ENCODE results near the gene SEC16A.
"Not testable (repeated sequence)": the region's sequence is repeated elsewhere in the genome, so short reads cannot be mapped to it uniquely, and the experiment has no call there.

SEC16A gene

GRCh38 chr9:136418182-136419091 lies 64.4 kb downstream of the SEC16A start:
- H3K36me3 ChIP-seq (ENCODE audit: control insufficient read depth in 1 of 2, insufficient read depth in 2 of 2, low read length in 2 of 2), result peaks cover 53 to 91% of the 10 kb centered on the region in 2 donors

DNA sequence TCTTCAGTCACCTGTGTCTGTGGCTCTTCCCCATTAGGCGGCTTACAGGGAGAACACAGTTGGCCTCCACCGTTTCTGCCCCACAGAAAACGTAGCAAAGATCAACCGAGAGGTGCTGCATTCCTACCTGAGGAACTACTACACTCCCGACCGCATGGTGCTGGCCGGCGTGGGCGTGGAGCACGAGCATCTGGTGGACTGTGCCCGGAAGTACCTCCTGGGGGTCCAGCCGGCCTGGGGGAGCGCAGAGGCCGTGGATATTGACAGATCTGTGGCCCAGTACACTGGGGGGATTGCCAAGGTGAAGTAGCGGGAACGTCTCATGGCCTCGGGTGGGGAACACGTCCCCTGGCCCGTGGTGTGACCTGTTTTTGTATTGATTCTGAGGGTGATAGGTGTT lies 65.9 kb downstream of the SEC16A start:
- Histone ChIP-seq H3K27me3 (ENCODE audit: low read depth, low read length) (no peaks in the 10 kb centered on the region), H3K4me1 (ENCODE audit: control insufficient read depth in 1 of 2, insufficient read depth in 2 of 2, low read length in 2 of 2) (peaks cover 0 to 7% of the 10 kb centered on the region in 2 donors), H3K27ac (ENCODE audit: low read length) (no peak overlapping the region), H3K9me3 (ENCODE audit: control insufficient read depth in 1 of 2, low read length in 2 of 2) (no peaks in the 10 kb centered on the region), H3K4me3 (ENCODE audit: low read depth in 1 of 2, low read length in 2 of 2) (no peak overlapping the region), H3K36me3 (ENCODE audit: control insufficient read depth in 1 of 2, insufficient read depth in 2 of 2, low read length in 2 of 2) (peaks cover 49 to 84% of the 10 kb centered on the region in 2 donors)

More at GRCh38 chr9:136418182-136419091, 64.4 kb downstream of the SEC16A start:
- Histone ChIP-seq H3K9me3 (ENCODE audit: control insufficient read depth in 1 of 2, low read length in 2 of 2) (no peaks in the 10 kb centered on the region), H3K27ac (ENCODE audit: low read length) (no peak overlapping the region), H3K27me3 (ENCODE audit: low read depth, low read length) (no peaks in the 10 kb centered on the region), H3K4me3 (ENCODE audit: low read depth in 1 of 2, low read length in 2 of 2) (no peak overlapping the region), H3K4me1 (ENCODE audit: control insufficient read depth in 1 of 2, insufficient read depth in 2 of 2, low read length in 2 of 2) (no peaks in the 10 kb centered on the region)

GRCh38 chr9:136416427-136416826 lies 66.4 kb downstream of the SEC16A start:
- Histone ChIP-seq H3K36me3 (ENCODE audit: control insufficient read depth in 1 of 2, insufficient read depth in 2 of 2, low read length in 2 of 2) (peaks cover 49 to 80% of the 10 kb centered on the region in 2 donors), H3K9me3 (ENCODE audit: control insufficient read depth in 1 of 2, low read length in 2 of 2) (no peaks in the 10 kb centered on the region), H3K4me1 (ENCODE audit: control insufficient read depth in 1 of 2, insufficient read depth in 2 of 2, low read length in 2 of 2) (peaks cover 3 to 12% of the 10 kb centered on the region in 2 donors), H3K27me3 (ENCODE audit: low read depth, low read length) (no peaks in the 10 kb centered on the region), H3K27ac (ENCODE audit: low read length) (no peak overlapping the region), H3K4me3 (ENCODE audit: low read depth in 1 of 2, low read length in 2 of 2) (no peak overlapping the region)

- no peak overlapping the region for H3K27ac ChIP-seq (ENCODE audit: low read length)
- H3K27me3 ChIP-seq (ENCODE audit: low read depth, low read length), result no peaks in the 10 kb centered on the region
- H3K9me3 ChIP-seq (ENCODE audit: control insufficient read depth in 1 of 2, low read length in 2 of 2), result no peaks in the 10 kb centered on the region
- no peak overlapping the region for H3K4me3 ChIP-seq (ENCODE audit: low read depth in 1 of 2, low read length in 2 of 2)
- peaks cover 31 to 53% of the 10 kb centered on the region in 2 donors for H3K36me3 ChIP-seq (ENCODE audit: control insufficient read depth in 1 of 2, insufficient read depth in 2 of 2, low read length in 2 of 2)
- H3K4me1 ChIP-seq (ENCODE audit: control insufficient read depth in 1 of 2, insufficient read depth in 2 of 2, low read length in 2 of 2), result peaks cover 8 to 29% of the 10 kb centered on the region in 2 donors
Observed at GRCh38 chr9:136412962-136413361, 69.9 kb downstream of the SEC16A start.

DNA sequence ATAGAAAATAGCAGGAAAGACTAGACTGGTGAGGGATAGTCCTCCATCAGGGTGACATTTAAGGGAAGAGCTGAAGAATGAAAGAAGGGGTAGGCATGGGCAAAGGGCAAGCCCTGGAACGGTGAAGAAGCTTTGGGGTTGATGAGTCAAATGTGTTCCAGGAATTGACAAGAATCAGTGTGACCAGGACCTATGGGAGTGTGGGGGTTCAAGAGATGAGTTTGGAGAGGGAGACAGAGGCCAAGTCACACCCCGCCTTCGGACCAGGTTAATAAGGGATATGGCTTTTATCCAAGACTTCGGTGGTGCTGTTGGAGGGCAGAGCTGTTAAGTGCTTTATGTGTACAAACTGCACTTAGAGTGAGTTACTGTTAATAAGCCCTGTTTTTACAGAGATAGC lies 71.5 kb downstream of the SEC16A start:
- H3K4me1 ChIP-seq (ENCODE audit: control insufficient read depth in 1 of 2, insufficient read depth in 2 of 2, low read length in 2 of 2), result peaks cover 8 to 29% of the 10 kb centered on the region in 2 donors
- H3K36me3 ChIP-seq (ENCODE audit: control insufficient read depth in 1 of 2, insufficient read depth in 2 of 2, low read length in 2 of 2), result peaks cover 22 to 48% of the 10 kb centered on the region in 2 donors
- no peaks in the 10 kb centered on the region for H3K27me3 ChIP-seq (ENCODE audit: low read depth, low read length)
- H3K27ac ChIP-seq (ENCODE audit: low read length), result peak overlapping the region; percentile 74
- H3K4me3 ChIP-seq (ENCODE audit: low read depth in 1 of 2, low read length in 2 of 2), result peak overlapping the region; percentile 88 to 99
- no peaks in the 10 kb centered on the region for H3K9me3 ChIP-seq (ENCODE audit: control insufficient read depth in 1 of 2, low read length in 2 of 2)

- Histone ChIP-seq H3K36me3 (ENCODE audit: control insufficient read depth in 1 of 2, insufficient read depth in 2 of 2, low read length in 2 of 2) (peaks cover 19 to 46% of the 10 kb centered on the region in 2 donors), H3K27me3 (ENCODE audit: low read depth, low read length) (no peaks in the 10 kb centered on the region), H3K27ac (ENCODE audit: low read length) (peak within 1 kb of the TSS; percentile 74), H3K9me3 (ENCODE audit: control insufficient read depth in 1 of 2, low read length in 2 of 2) (no peaks in the 10 kb centered on the region), H3K4me1 (ENCODE audit: control insufficient read depth in 1 of 2, insufficient read depth in 2 of 2, low read length in 2 of 2) (peaks cover 8 to 29% of the 10 kb centered on the region in 2 donors), H3K4me3 (ENCODE audit: low read depth in 1 of 2, low read length in 2 of 2) (peak within 1 kb of the TSS; percentile 88 to 99)
Observed at GRCh38 chr9:136410500-136411287, 72.1 kb downstream of the SEC16A start, which contains the start of the genes ENTR1 and PMPCA. TSS of gene ENTR1 (minus strand) at chr9:136410614. CDS start at chr9:136410397, 217 bp downstream. TSS of gene PMPCA (plus strand) at chr9:136410658. CDS start at chr9:136410669, 11 bp downstream.

DNA sequence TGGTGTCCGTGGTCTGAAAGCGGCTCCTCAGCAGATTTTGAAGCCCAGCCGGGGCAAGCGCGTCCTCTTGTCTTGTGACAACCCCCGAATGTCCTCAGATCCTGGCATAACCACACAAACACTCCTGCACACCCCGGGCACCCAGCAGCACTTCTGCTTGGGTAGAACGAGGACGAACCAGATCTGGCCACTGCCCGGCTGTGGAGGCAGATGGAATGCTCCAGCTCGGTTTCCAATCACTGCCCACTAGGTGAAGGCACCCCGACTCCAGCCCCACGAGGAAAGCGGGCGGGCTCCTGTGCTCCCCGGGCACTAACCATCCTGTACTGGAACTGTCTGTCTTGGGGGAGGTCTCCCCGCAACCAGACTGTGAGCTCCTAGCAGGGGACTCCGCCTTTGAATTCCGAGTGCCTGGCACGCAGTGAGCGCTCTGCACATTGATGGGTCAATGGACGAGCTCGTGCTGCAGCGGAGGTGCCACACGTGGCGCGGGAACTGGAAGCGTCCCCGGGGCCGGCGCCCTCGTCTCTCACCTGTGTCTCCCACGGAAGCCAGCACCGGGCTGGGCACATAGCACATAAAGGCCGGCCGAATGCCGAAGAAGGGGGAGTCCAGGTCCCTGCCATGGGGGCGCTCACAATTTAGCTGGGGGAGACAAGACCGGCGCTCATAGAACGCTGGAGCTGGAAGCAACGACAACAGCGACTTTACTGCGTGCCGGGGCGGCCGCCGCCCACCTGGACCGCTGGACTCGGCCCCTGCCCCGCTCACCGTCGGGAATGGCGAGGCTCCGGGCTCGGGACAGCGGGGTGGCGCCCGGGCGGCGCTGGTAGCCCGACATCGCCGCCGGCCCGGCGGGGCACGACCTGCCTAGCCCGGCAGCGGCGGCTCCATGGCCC lies 73.0 kb downstream of the SEC16A start:
- peak overlapping the region; percentile 70 to 99 for H3K4me3 ChIP-seq (ENCODE audit: low read depth in 1 of 2, low read length in 2 of 2)
- H3K9me3 ChIP-seq (ENCODE audit: control insufficient read depth in 1 of 2, low read length in 2 of 2), result no peaks in the 10 kb centered on the region
- H3K36me3 ChIP-seq (ENCODE audit: control insufficient read depth in 1 of 2, insufficient read depth in 2 of 2, low read length in 2 of 2), result peaks cover 22 to 46% of the 10 kb centered on the region in 2 donors
- H3K4me1 ChIP-seq (ENCODE audit: control insufficient read depth in 1 of 2, insufficient read depth in 2 of 2, low read length in 2 of 2), result peaks cover 8 to 29% of the 10 kb centered on the region in 2 donors
- H3K27me3 ChIP-seq (ENCODE audit: low read depth, low read length), result no peaks in the 10 kb centered on the region
- H3K27ac ChIP-seq (ENCODE audit: low read length), result no peak overlapping the region

DNA sequence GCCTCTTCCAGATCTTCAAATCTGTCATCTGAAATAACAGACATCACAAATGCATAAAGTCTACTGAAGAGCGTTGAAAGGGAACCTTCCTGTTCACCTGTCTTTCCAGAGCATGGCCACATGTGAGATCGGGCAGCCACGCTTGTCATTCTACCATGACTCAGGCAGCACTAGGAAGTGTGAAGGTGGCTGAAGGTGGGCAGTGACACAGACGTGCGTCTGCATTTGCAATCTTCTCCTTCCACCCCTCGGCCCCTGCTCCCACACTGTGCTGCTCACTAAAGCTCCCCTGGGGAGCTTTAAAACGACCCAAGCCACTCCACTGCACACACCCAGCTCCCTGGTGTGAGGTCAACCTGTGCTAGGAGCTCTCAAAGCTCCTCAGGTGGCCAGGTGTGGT lies 74.9 kb downstream of the SEC16A start:
- Histone ChIP-seq H3K27ac (ENCODE audit: low read length) (no peak overlapping the region), H3K4me1 (ENCODE audit: control insufficient read depth in 1 of 2, insufficient read depth in 2 of 2, low read length in 2 of 2) (peaks cover 8 to 27% of the 10 kb centered on the region in 2 donors), H3K27me3 (ENCODE audit: low read depth, low read length) (no peaks in the 10 kb centered on the region), H3K4me3 (ENCODE audit: low read depth in 1 of 2, low read length in 2 of 2) (no peak overlapping the region), H3K9me3 (ENCODE audit: control insufficient read depth in 1 of 2, low read length in 2 of 2) (no peaks in the 10 kb centered on the region), H3K36me3 (ENCODE audit: control insufficient read depth in 1 of 2, insufficient read depth in 2 of 2, low read length in 2 of 2) (peaks cover 6 to 40% of the 10 kb centered on the region in 2 donors)

DNA sequence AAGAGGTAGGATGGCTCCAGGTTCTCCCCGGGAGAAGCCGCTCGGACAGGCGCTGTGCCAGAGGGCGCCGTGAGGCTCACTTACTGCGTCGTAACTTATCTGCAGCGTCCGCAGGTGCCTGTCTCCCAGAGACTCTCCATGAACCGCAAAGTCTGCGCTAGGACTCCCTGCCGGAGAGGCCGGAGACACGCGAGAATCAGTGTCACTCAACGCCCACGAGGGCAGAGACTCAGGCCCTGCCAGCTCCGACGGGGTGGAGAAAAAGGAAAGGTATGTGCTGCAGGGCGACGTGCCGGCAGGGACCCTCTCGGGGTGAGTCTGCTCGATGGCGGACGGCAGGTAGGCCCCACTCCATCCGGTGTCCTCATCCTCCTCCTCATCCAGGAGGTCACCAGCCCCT lies 75.8 kb downstream of the SEC16A start:
- not testable (repeated sequence) for H3K27me3 ChIP-seq (ENCODE audit: low read depth, low read length); H3K9me3 ChIP-seq (ENCODE audit: control insufficient read depth in 1 of 2, low read length in 2 of 2); H3K27ac ChIP-seq (ENCODE audit: low read length); H3K4me3 ChIP-seq (ENCODE audit: low read depth in 1 of 2, low read length in 2 of 2)
- peaks cover 8 to 24% of the 10 kb centered on the region in 2 donors for H3K4me1 ChIP-seq (ENCODE audit: control insufficient read depth in 1 of 2, insufficient read depth in 2 of 2, low read length in 2 of 2)
- peaks cover 6 to 36% of the 10 kb centered on the region in 2 donors for H3K36me3 ChIP-seq (ENCODE audit: control insufficient read depth in 1 of 2, insufficient read depth in 2 of 2, low read length in 2 of 2)

- peaks cover 6 to 36% of the 10 kb centered on the region in 2 donors for H3K36me3 ChIP-seq (ENCODE audit: control insufficient read depth in 1 of 2, insufficient read depth in 2 of 2, low read length in 2 of 2)
- H3K27me3 ChIP-seq (ENCODE audit: low read depth, low read length); H3K4me3 ChIP-seq (ENCODE audit: low read depth in 1 of 2, low read length in 2 of 2); H3K9me3 ChIP-seq (ENCODE audit: control insufficient read depth in 1 of 2, low read length in 2 of 2); H3K27ac ChIP-seq (ENCODE audit: low read length): not testable (repeated sequence)
- H3K4me1 ChIP-seq (ENCODE audit: control insufficient read depth in 1 of 2, insufficient read depth in 2 of 2, low read length in 2 of 2), result peaks cover 0 to 12% of the 10 kb centered on the region in 2 donors
Observed at GRCh38 chr9:136405904-136406303, 76.9 kb downstream of the SEC16A start.
